Activated CD8-positive, alpha-beta T cell treated with anti-CD3 and anti-CD28 coated beads for 36 hours (primary cell): ENCODE results near the gene ACTC1. TPM values are rescaled to one million over a fixed set of nuclear protein-coding genes. Genes with fewer than 3 reads are reported as not detected.

ENCODE experiments used
- ATAC-seq: fragments of 200-7000 bp; cut with Tn5 transposase; one replicate; pipeline ENCODE4 v1.10.0; 2021; ENCODE audit warnings: mild to moderate bottlenecking, moderate library complexity
- CTCF ChIA-PET: fragments of 350-600 bp; sonication (Branson Sonifier 250); formaldehyde crosslinking; loops from one replicate; lab custom pipeline; 2021; ENCODE audit warnings: antibody characterized with exemption; lab: Charles Lee
- POLR2A ChIA-PET: fragments of 350-600 bp; sonication (Branson Sonifier 250); formaldehyde crosslinking; loops from one replicate; lab custom pipeline; 2021; ENCODE audit warnings: antibody characterized with exemption; lab: Charles Lee
- DNase-seq: peaks from one replicate; pipeline ENCODE4 v3.0.0-alpha.2; 2020
- H3K27ac Mint-ChIP-seq: one replicate; pipeline ENCODE4 v1.8.0; 2021; ENCODE audit warnings: mild to moderate bottlenecking, mixed read lengths
- H3K27me3 Mint-ChIP-seq: one replicate; pipeline ENCODE4 v1.8.0; 2021; ENCODE audit warnings: mixed read lengths
- H3K36me3 Mint-ChIP-seq: one replicate; pipeline ENCODE4 v1.8.0; 2021; ENCODE audit warnings: low read depth, mixed read lengths
- H3K4me1 Mint-ChIP-seq: one replicate; pipeline ENCODE4 v1.8.0; 2021; ENCODE audit warnings: low read depth, mixed read lengths
- H3K4me3 Mint-ChIP-seq: one replicate; pipeline ENCODE4 v1.8.0; 2021; ENCODE audit warnings: mild to moderate bottlenecking, moderate library complexity, mixed read lengths
- H3K9me3 Mint-ChIP-seq: one replicate; pipeline ENCODE4 v1.8.0; 2021; ENCODE audit warnings: mixed read lengths
- CTCF ChIP-seq: fragments of 200-600 bp; IDR thresholded peaks from one replicate; pipeline ENCODE4 v1.8.0; 2022; ENCODE audit warnings: antibody characterized with exemption, mild to moderate bottlenecking
- intact Hi-C: fragments of 100-400 bp; cut with micrococcal nuclease; formaldehyde crosslinking; loops from one replicate; pipeline ENCODE4 v1.10.0; 2022
- total RNA-seq, 2 experiments: library from RNA; stranded (reverse); gene quantifications; one replicate each; pipeline ENCODE4 v1.2.3, GENCODE V29; 2021

The ACTC1 gene
- total RNA-seq, 2 experiments from 2014 or later = not detected

- Mint-ChIP-seq H3K4me1 (no peaks in the 10 kb centered on the region), H3K36me3 (no peaks in the 10 kb centered on the region), H3K27ac (no peak overlapping the region), H3K4me3 (no peak overlapping the region), H3K9me3 (peaks cover 2% of the 10 kb centered on the region), H3K27me3 (peaks cover 15% of the 10 kb centered on the region)
- CTCF ChIA-PET = no interaction called here
- ATAC-seq = no peak
- no peak for TF ChIP-seq CTCF
- intact Hi-C loops = no loop called here
- no peak for DNase-seq
- POLR2A ChIA-PET = no interaction called here
Measured at GRCh38 chr15:34783991-34784390, 11.4 kb downstream of the ACTC1 start.

- H3K9me3 Mint-ChIP-seq = peaks cover 2% of the 10 kb centered on the region
- POLR2A ChIA-PET = no interaction called here
- no peak overlapping the region for H3K4me3 Mint-ChIP-seq
- CTCF ChIA-PET = no interaction called here
- DNase-seq = no peak
- H3K36me3 Mint-ChIP-seq = no peaks in the 10 kb centered on the region
- no peak for ATAC-seq
- H3K4me1 Mint-ChIP-seq = no peaks in the 10 kb centered on the region
- peaks cover 14% of the 10 kb centered on the region for H3K27me3 Mint-ChIP-seq
- no peak for TF ChIP-seq CTCF
- H3K27ac Mint-ChIP-seq = no peak overlapping the region
- intact Hi-C loops = no loop called here
Measured at GRCh38 chr15:34783431-34783830, 11.9 kb downstream of the ACTC1 start.

GRCh38 chr15:34782901-34783300, 12.4 kb downstream of the ACTC1 start:
- Mint-ChIP-seq H3K27ac (no peak overlapping the region), H3K36me3 (no peaks in the 10 kb centered on the region), H3K4me3 (no peak overlapping the region), H3K4me1 (no peaks in the 10 kb centered on the region), H3K27me3 (peaks cover 14% of the 10 kb centered on the region), H3K9me3 (peaks cover 2% of the 10 kb centered on the region)
- ChIA-PET POLR2A (interaction anchor here (1.6 kb wide), 1 partner anchor 11 kb away, joined by 4 read pairs; no protein-coding TSS in a partner anchor), CTCF (no interaction called here)
- DNase-seq (no peak), ATAC-seq (no peak)
- TF ChIP-seq CTCF = no peak
- intact Hi-C loops = no loop called here

GRCh38 chr15:34780725-34781124, 14.6 kb downstream of the ACTC1 start:
- no peaks in the 10 kb centered on the region for H3K36me3 Mint-ChIP-seq
- ChIA-PET POLR2A (no interaction called here), CTCF (no interaction called here)
- DNase-seq (no peak), ATAC-seq (no peak)
- no peak overlapping the region for H3K27ac Mint-ChIP-seq
- no peak overlapping the region for H3K4me3 Mint-ChIP-seq
- TF ChIP-seq CTCF = no peak
- H3K4me1 Mint-ChIP-seq = no peaks in the 10 kb centered on the region
- intact Hi-C loops = no loop called here
- H3K27me3 Mint-ChIP-seq = peaks cover 13% of the 10 kb centered on the region
- peaks cover 2% of the 10 kb centered on the region for H3K9me3 Mint-ChIP-seq

GRCh38 chr15:34776606-34777105, 18.7 kb downstream of the ACTC1 start:
- DNase-seq (no peak), ATAC-seq (no peak)
- H3K27me3 Mint-ChIP-seq = peaks cover 1% of the 10 kb centered on the region
- ChIA-PET CTCF (no interaction called here), POLR2A (interaction anchor here (0.6 kb wide), 1 partner anchor 1158 kb away, joined by 3 read pairs; no protein-coding TSS in a partner anchor)
- H3K27ac Mint-ChIP-seq = no peak overlapping the region
- H3K4me1 Mint-ChIP-seq = no peaks in the 10 kb centered on the region
- peaks cover 2% of the 10 kb centered on the region for H3K9me3 Mint-ChIP-seq
- no peak for TF ChIP-seq CTCF
- no peaks in the 10 kb centered on the region for H3K36me3 Mint-ChIP-seq
- intact Hi-C loops = no loop called here
- no peak overlapping the region for H3K4me3 Mint-ChIP-seq
